Caco-2 (cell line): Measurements from ENCODE around the gene CCL26. TPM values are rescaled to one million over a fixed set of nuclear protein-coding genes. Genes with fewer than 3 reads are reported as not detected.

Experiments used
- BruUV-seq: library from RNA; stranded (reverse); fragments of 400-500 nt; replicated peaks from 2 replicates; lab custom pipeline; 2021; lab: Mats Ljungman, UMichigan
- CTCF ChIA-PET: fragments of 300-600 bp; sonication (Branson Sonifier 250); formaldehyde crosslinking; loops from one replicate; lab custom pipeline; 2022; ENCODE audit warnings: antibody characterized with exemption; lab: Charles Lee
- POLR2A ChIA-PET: fragments of 300-600 bp; sonication (Branson Sonifier 250); formaldehyde crosslinking; loops from one replicate; lab custom pipeline; 2022; ENCODE audit warnings: antibody characterized with exemption; lab: Charles Lee
- DNase-seq, 2 experiments: peaks; one replicate each; pipeline versions ENCODE4 v3.0.0 to v3.0.0-alpha.2; 2020 to 2022
- H3K27me3 ChIP-seq: replicated peaks from 2 replicates; pipeline ENCODE4 v1.6.0; 2011; ENCODE audit warnings: low read length; ENCODE audit not compliant: control insufficient read depth, insufficient read depth
- H3K36me3 ChIP-seq: 2 replicates; pipeline ENCODE4 v1.5.1; 2011; ENCODE audit warnings: low read length; ENCODE audit not compliant: control insufficient read depth, insufficient read depth
- H3K4me1 ChIP-seq: fragments of 250-450 bp; sonication (Bioruptor Pico); 2 replicates; pipeline ENCODE4 v1.5.1; 2020; ENCODE audit warnings: mild to moderate bottlenecking
- H3K4me3 ChIP-seq: 2 replicates; pipeline ENCODE4 v1.5.1; 2011; ENCODE audit warnings: low read depth, mild to moderate bottlenecking, control low read depth, low read length
- H3K9me3 ChIP-seq: fragments of 250-450 bp; sonication (Bioruptor Pico); 2 replicates; pipeline ENCODE4 v1.5.1; 2020; ENCODE audit warnings: mild to moderate bottlenecking, moderate library complexity
- H3K27ac Mint-ChIP-seq: one replicate; pipeline ENCODE4 v1.8.0; 2022; ENCODE audit warnings: mixed read lengths; ENCODE audit not compliant: unreplicated experiment
- H3K27me3 Mint-ChIP-seq: one replicate; pipeline ENCODE4 v1.8.0; 2022; ENCODE audit warnings: mixed read lengths; ENCODE audit not compliant: insufficient read depth, unreplicated experiment
- H3K36me3 Mint-ChIP-seq: one replicate; pipeline ENCODE4 v1.8.0; 2022; ENCODE audit warnings: mild to moderate bottlenecking, mixed read lengths; ENCODE audit not compliant: insufficient read depth, unreplicated experiment
- H3K4me1 Mint-ChIP-seq: one replicate; pipeline ENCODE4 v1.8.0; 2022; ENCODE audit warnings: low read depth, mixed read lengths; ENCODE audit not compliant: unreplicated experiment
- H3K4me3 Mint-ChIP-seq: one replicate; pipeline ENCODE4 v1.8.0; 2022; ENCODE audit warnings: mild to moderate bottlenecking, moderate library complexity, mixed read lengths; ENCODE audit not compliant: unreplicated experiment
- H3K9me3 Mint-ChIP-seq: one replicate; pipeline ENCODE4 v1.8.0; 2022; ENCODE audit warnings: mixed read lengths; ENCODE audit not compliant: unreplicated experiment
- CTCF ChIP-seq, 2 experiments: fragments of 200-600 bp in 1 of 2; IDR thresholded peaks; 1 replicate in 1 of 2; 2 replicates in 1 of 2; pipeline versions ENCODE4 v1.5.1 to v1.8.0; 2011 to 2022; ENCODE audit warnings: antibody characterized with exemption in 1 of 2, control low read depth in 1 of 2, inconsistent platforms in 1 of 2, low read depth in 1 of 2, low read length in 1 of 2, mild to moderate bottlenecking in 1 of 2, moderate library complexity in 1 of 2; ENCODE audit not compliant: insufficient read depth in 1 of 2, severe bottlenecking in 1 of 2, unreplicated experiment in 1 of 2
- intact Hi-C: fragments of 100-400 bp; cut with micrococcal nuclease; formaldehyde crosslinking; loops from one replicate; pipeline ENCODE4 v1.10.0; 2022; ENCODE audit not compliant: unreplicated experiment
- total RNA-seq: library from RNA; stranded (reverse); gene quantifications from 2 replicates; pipeline ENCODE4 v1.2.3, GENCODE V29; 2022

CCL26 gene
- total RNA-seq, 1 experiment from 2014 or later, result not detected

GRCh38 chr7:75814407-75814947, 42.5 kb upstream of the CCL26 start:
- no peak for TF ChIP-seq CTCF (IDR thresholded peaks at IDR 0.05; ENCODE audit: insufficient read depth in 1 of 2, low read depth in 1 of 2, low read length in 1 of 2, severe bottlenecking in 1 of 2, unreplicated experiment in 1 of 2)
- no TSS peak for BruUV-seq
- intact Hi-C loops, result no loop called here
- Histone ChIP-seq H3K4me1 (no peaks in the 10 kb centered on the region), H3K9me3 (no peaks in the 10 kb centered on the region), H3K4me3 (no peak overlapping the region), H3K27me3 (no peaks in the 10 kb centered on the region), H3K36me3 (no peaks in the 10 kb centered on the region)
- no peak for DNase-seq
- no peak overlapping the region for H3K27ac Mint-ChIP-seq
- no peaks in the 10 kb centered on the region for H3K36me3 Mint-ChIP-seq
- POLR2A ChIA-PET, result no interaction called here
- CTCF ChIA-PET, result no interaction called here
- no peaks in the 10 kb centered on the region for H3K4me1 Mint-ChIP-seq
- H3K27me3 Mint-ChIP-seq, result peaks cover 3% of the 10 kb centered on the region
- no peaks in the 10 kb centered on the region for H3K9me3 Mint-ChIP-seq
- no peak overlapping the region for H3K4me3 Mint-ChIP-seq

- H3K9me3 ChIP-seq, result no peaks in the 10 kb centered on the region
- Mint-ChIP-seq H3K27me3 (peaks cover 3% of the 10 kb centered on the region), H3K4me1 (no peaks in the 10 kb centered on the region), H3K9me3 (no peaks in the 10 kb centered on the region), H3K4me3 (no peak within 1 kb of the TSS), H3K36me3 (no peaks in the 10 kb centered on the region), H3K27ac (no peak within 1 kb of the TSS)
- no peak for DNase-seq
- POLR2A ChIA-PET, result no interaction called here
- H3K4me3 ChIP-seq, result no peak within 1 kb of the TSS
- BruUV-seq, result no TSS peak
- no peaks in the 10 kb centered on the region for H3K27me3 ChIP-seq
- H3K36me3 ChIP-seq, result no peaks in the 10 kb centered on the region
- H3K4me1 ChIP-seq, result no peaks in the 10 kb centered on the region
- CTCF ChIA-PET, result no interaction called here
- intact Hi-C loops, result no loop called here
- TF ChIP-seq CTCF (IDR thresholded peaks at IDR 0.05; ENCODE audit: insufficient read depth in 1 of 2, low read depth in 1 of 2, low read length in 1 of 2, severe bottlenecking in 1 of 2, unreplicated experiment in 1 of 2), result no peak
Measured at GRCh38 chr7:75813781-75814236, 41.8 kb upstream of the CCL26 start, which contains the start of gene CCL24. Gene CCL24 (minus strand): TSS chr7:75813806. CDS start chr7:75813715, 91 bp downstream.

GRCh38 chr7:75813084-75813483, 41.1 kb upstream of the CCL26 start:
- intact Hi-C loops, result no loop called here

More at GRCh38 chr7:75813084-75813483, 41.1 kb upstream of the CCL26 start:
- H3K27ac Mint-ChIP-seq, result no peak overlapping the region
- CTCF ChIA-PET, result no interaction called here
- DNase-seq, result no peak
- no peaks in the 10 kb centered on the region for H3K27me3 ChIP-seq
- POLR2A ChIA-PET, result no interaction called here
- TF ChIP-seq CTCF (IDR thresholded peaks at IDR 0.05; ENCODE audit: insufficient read depth in 1 of 2, low read depth in 1 of 2, low read length in 1 of 2, severe bottlenecking in 1 of 2, unreplicated experiment in 1 of 2), result no peak
- H3K9me3 Mint-ChIP-seq, result peaks cover 3% of the 10 kb centered on the region
- H3K4me1 Mint-ChIP-seq, result no peaks in the 10 kb centered on the region
- no peaks in the 10 kb centered on the region for H3K36me3 Mint-ChIP-seq
- H3K4me3 Mint-ChIP-seq, result no peak overlapping the region
- H3K4me3 ChIP-seq, result no peak overlapping the region
- H3K27me3 Mint-ChIP-seq, result peaks cover 3% of the 10 kb centered on the region
- BruUV-seq, result no TSS peak
- H3K9me3 ChIP-seq, result peaks cover 4% of the 10 kb centered on the region
- no peaks in the 10 kb centered on the region for H3K36me3 ChIP-seq
- no peaks in the 10 kb centered on the region for H3K4me1 ChIP-seq
